Bronchial epithelial cell (primary cell): ENCODE measurements around the gene LMNTD2. TPM values are rescaled to one million over a fixed set of nuclear protein-coding genes. Genes with fewer than 3 reads are reported as not detected.
"Not testable (repeated sequence)": the region's sequence is repeated elsewhere in the genome, so short reads cannot be mapped to it uniquely, and the experiment has no call there.

Source experiments
- DNase-seq: peaks from one replicate; pipeline ENCODE4 v3.0.0-alpha.2; 2010; ENCODE audit warnings: low read depth
- FAIRE-seq: peaks from 2 replicates; lab custom pipeline; 2011; peaks lifted over from hg19 to GRCh38; lab: Jason Lieb, UNC
- H3K27me3 ChIP-seq: 2 replicates; pipeline ENCODE4 v1.5.1; 2011; ENCODE audit warnings: low read length; ENCODE audit not compliant: control insufficient read depth, insufficient read depth
- H3K36me3 ChIP-seq: 2 replicates; pipeline ENCODE4 v1.5.1; 2011; ENCODE audit warnings: low read length; ENCODE audit not compliant: control insufficient read depth, insufficient read depth
- H3K4me3 ChIP-seq: 2 replicates; pipeline ENCODE4 v1.5.1; 2011; ENCODE audit warnings: mild to moderate bottlenecking, low read depth, low read length, control low read depth
- CTCF ChIP-seq: IDR thresholded peaks from 2 replicates; pipeline ENCODE4 v1.5.1; 2011; ENCODE audit warnings: mild to moderate bottlenecking, moderate library complexity, low read length, control low read depth, inconsistent platforms; ENCODE audit not compliant: insufficient read depth, severe bottlenecking
- total RNA-seq: library from RNA; depleted of rRNA; stranded (reverse); fragments of >200 nt; gene quantifications from 2 replicates; pipeline ENCODE4 v1.2.1, GENCODE V29; 2014

The LMNTD2 gene
- total RNA-seq, 1 donor from 2014 or later: 1.1 TPM

- H3K4me3 ChIP-seq: peak overlapping the region; percentile 97
- no peaks in the 10 kb centered on the region for H3K27me3 ChIP-seq
- FAIRE-seq: peak; percentile 86
- TF ChIP-seq CTCF: no peak
- peaks cover 7% of the 10 kb centered on the region for H3K36me3 ChIP-seq
- DNase-seq: no peak
These were observed 17.0 kb upstream of the LMNTD2 start for GRCh38 chr11:577611-577894.

- Histone ChIP-seq H3K36me3 (peaks cover 7% of the 10 kb centered on the region), H3K27me3 (no peaks in the 10 kb centered on the region), H3K4me3 (peak overlapping the region; percentile 97)
- no peak for FAIRE-seq
- no peak for TF ChIP-seq CTCF
- no peak for DNase-seq
These were observed 16.5 kb upstream of the LMNTD2 start for GRCh38 chr11:576811-577610.

GRCh38 chr11:575996-576768 is 15.6 kb upstream of the LMNTD2 start, which contains the start of gene PHRF1:
TSS of gene PHRF1 (plus strand) at chr11:576470. CDS start at chr11:581513, 5,043 bp downstream.
- FAIRE-seq (no peak), DNase-seq (peak; percentile 77)
- Histone ChIP-seq H3K27me3 (no peaks in the 10 kb centered on the region), H3K36me3 (peaks cover 3% of the 10 kb centered on the region), H3K4me3 (peak within 1 kb of the TSS; percentile 97)
- TF ChIP-seq CTCF: no peak

- Histone ChIP-seq H3K4me3 (peak overlapping the region; percentile 82), H3K27me3 (no peaks in the 10 kb centered on the region), H3K36me3 (peaks cover 3% of the 10 kb centered on the region)
- no peak for DNase-seq
- FAIRE-seq: no peak
- no peak for TF ChIP-seq CTCF
These were observed 14.9 kb upstream of the LMNTD2 start for GRCh38 chr11:575313-575995.

GRCh38 chr11:574632-575312 is 14.2 kb upstream of the LMNTD2 start:
- Histone ChIP-seq H3K36me3 (peaks cover 3% of the 10 kb centered on the region), H3K4me3 (peak overlapping the region; percentile 82), H3K27me3 (no peaks in the 10 kb centered on the region)
- DNase-seq (no peak), FAIRE-seq (no peak)
- TF ChIP-seq CTCF: no peak

- DNase-seq, H3K36me3 ChIP-seq, H3K27me3 ChIP-seq, FAIRE-seq: not testable (repeated sequence)
- H3K4me3 ChIP-seq: peak overlapping the region; percentile 82
These were observed 13.6 kb upstream of the LMNTD2 start for GRCh38 chr11:574031-574570.
